Adipocyte (in vitro differentiated cells): ENCODE measurements around the gene GJA3.

Experiments used
- DNase-seq: peaks from one replicate; pipeline ENCODE4 v3.0.0-alpha.2; 2015; ENCODE audit warnings: low read depth
- H3K27me3 ChIP-seq: replicated peaks from 2 replicates; pipeline ENCODE4 v1.7.0; 2013; ENCODE audit warnings: mild to moderate bottlenecking, low read length, moderate library complexity; ENCODE audit not compliant: control insufficient read depth, insufficient read depth
- H3K36me3 ChIP-seq: 2 replicates; pipeline ENCODE4 v1.7.0; 2013; ENCODE audit warnings: low read length, mild to moderate bottlenecking, moderate library complexity; ENCODE audit not compliant: control insufficient read depth, insufficient read depth, severe bottlenecking
- H3K4me1 ChIP-seq: 2 replicates; pipeline ENCODE4 v1.7.0; 2013; ENCODE audit warnings: mild to moderate bottlenecking, low read length, moderate library complexity; ENCODE audit not compliant: control insufficient read depth, insufficient read depth
- H3K4me3 ChIP-seq: 2 replicates; pipeline ENCODE4 v1.7.0; 2013; ENCODE audit warnings: mild to moderate bottlenecking, low read length, moderate library complexity
- H3K9ac ChIP-seq: 2 replicates; pipeline ENCODE4 v1.7.0; 2013; ENCODE audit warnings: mild to moderate bottlenecking, low read length, moderate library complexity
- H3K9me3 ChIP-seq: 2 replicates; pipeline ENCODE4 v1.7.0; 2013; ENCODE audit warnings: mild to moderate bottlenecking, low read length, moderate library complexity; ENCODE audit not compliant: control insufficient read depth

The GJA3 gene

DNA sequence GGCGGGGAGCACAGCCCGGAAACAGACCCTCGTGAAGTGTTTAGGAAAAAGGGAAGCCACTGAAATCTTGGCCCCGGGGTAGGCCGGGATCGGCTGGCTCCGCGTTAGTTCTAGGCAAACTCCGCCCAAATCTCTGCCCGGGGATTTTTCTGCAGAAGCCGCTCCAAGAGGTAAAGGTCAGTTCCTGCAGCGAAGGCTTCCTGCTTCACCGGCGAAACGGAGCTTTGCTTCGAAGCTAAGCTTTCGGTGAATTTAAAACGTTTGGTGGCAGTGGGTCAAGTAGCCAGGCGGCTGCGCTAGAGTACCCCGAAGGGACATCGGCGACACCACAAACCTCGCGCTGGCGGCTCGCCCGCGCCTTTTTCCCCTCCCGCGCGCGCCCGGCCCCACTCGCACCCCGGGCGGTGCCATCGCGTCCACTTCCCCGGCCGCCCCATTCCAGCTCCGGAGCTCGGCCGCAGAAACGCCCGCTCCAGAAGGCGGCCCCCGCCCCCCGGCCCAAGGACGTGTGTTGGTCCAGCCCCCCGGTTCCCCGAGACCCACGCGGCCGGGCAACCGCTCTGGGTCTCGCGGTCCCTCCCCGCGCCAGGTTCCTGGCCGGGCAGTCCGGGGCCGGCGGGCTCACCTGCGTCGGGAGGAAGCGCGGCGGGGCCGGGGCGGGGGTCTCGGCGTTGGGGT is 31.4 kb upstream of the GJA3 start:
- no peaks in the 10 kb centered on the region for H3K9me3 ChIP-seq
- peak overlapping the region; percentile 31 for H3K9ac ChIP-seq
- H3K27me3 ChIP-seq, result peaks cover 26% of the 10 kb centered on the region
- peaks cover 20% of the 10 kb centered on the region for H3K4me1 ChIP-seq
- H3K36me3 ChIP-seq, result no peaks in the 10 kb centered on the region
- DNase-seq, result peak; percentile 28
- H3K4me3 ChIP-seq, result peak overlapping the region; percentile 77

DNA sequence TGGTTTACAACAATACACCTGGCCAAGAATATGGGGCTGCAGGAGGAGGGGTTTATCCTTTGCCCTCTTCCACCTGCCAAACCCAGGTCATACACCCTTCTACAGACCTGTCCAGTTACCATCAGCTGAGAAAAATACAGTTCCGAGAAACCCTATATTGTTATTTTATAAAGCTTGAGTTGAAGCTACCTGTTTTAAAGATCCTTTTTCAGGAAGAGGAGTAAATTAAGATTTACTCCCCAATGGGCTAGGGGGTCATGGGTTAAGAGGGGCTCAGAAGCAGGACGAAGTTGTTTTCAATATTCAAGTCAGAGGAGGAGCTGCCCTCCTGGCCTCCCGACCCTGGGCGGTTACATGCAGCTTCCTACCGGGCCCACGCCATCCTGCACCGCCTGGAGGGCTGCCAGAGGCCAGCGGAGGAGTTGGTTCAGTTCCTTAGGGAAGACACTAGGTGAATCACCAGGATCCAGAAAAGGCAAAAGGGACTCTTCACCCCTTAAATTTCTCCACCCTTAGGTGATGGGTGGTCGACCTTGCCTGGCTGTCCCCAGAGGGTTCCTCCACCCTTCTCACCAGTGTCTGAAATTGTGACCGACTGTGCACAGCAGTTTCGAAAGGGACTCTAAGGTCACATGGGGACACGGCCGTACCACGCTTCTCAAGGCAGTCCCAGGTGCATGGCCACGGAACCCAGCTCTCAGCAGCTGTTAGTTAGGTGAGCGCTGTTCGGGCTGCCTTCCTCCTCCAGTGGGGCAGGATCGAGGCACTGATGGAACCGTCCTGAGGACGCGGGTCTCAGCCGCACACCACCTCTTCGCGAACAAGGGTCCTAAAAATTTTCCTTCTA is 30.7 kb upstream of the GJA3 start:
- H3K27me3 ChIP-seq, result peaks cover 26% of the 10 kb centered on the region
- no peak for DNase-seq
- H3K36me3 ChIP-seq, result no peaks in the 10 kb centered on the region
- peaks cover 17% of the 10 kb centered on the region for H3K4me1 ChIP-seq
- H3K9me3 ChIP-seq, result no peaks in the 10 kb centered on the region
- H3K4me3 ChIP-seq, result peak overlapping the region; percentile 77
- H3K9ac ChIP-seq, result peak overlapping the region; percentile 31

DNA sequence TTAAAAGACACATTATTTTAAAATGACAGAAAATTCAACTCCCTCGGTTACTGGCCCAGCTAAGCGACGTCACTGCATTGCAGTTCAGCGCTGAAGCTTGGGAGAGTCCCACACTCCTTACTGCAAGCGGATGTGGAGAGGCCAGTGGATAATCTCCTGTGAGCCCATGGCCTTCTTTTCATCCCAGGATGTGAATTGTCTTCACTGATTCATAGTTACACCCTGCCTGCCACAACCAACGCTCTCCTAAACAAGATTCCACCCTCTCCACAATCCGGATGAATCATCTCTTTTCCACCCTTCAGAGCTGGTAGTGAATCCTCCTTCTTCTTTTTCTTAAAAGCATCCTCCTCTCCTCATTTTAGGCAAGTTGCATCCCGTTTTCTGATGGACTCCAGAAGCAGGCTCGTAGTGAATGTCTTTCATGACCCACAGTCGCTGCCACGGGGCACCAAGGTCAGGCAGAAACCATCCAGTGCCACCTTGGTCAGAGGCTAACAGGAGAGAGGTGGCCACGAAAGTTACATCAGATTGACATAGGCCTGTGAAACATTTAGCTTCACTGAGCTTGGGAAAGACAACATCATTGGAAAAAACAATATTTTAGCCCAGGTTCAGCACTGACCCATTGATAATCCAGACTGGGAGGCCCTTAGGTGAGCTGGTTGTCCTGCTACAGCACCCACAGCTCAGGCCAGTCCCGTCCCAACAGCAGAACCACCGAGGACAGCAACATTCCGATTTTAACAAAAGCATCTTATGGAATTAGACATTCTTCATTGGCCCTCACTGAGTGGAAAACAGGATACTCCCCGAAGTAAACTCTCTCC is 29.8 kb upstream of the GJA3 start:
- DNase-seq, result peak; percentile 16
- Histone ChIP-seq H3K4me3 (no peak overlapping the region), H3K9ac (no peak overlapping the region), H3K36me3 (no peaks in the 10 kb centered on the region), H3K9me3 (no peaks in the 10 kb centered on the region), H3K4me1 (peaks cover 17% of the 10 kb centered on the region), H3K27me3 (peaks cover 26% of the 10 kb centered on the region)

DNA sequence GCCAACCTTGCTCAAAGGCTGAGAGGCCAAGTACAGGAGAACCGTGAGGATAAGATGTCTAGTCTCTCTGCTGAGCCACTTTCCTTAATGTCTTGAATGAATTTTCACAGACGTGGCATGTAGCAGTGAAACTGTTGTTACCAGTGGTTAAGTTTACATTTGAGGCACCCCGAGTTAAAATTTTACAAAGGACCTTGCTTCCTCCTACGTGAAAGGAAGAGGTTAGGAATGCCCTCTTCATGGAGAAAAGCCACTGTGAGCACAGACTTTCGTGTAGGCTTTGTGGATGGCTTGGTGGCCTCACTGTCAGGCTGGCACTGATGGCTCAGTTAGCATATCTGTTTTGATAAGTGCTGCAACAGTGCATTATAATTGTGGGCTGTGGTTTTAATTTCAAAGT is 29.2 kb upstream of the GJA3 start:
- H3K4me1 ChIP-seq, result peaks cover 17% of the 10 kb centered on the region
- peaks cover 20% of the 10 kb centered on the region for H3K27me3 ChIP-seq
- H3K9ac ChIP-seq, result no peak overlapping the region
- H3K36me3 ChIP-seq, result no peaks in the 10 kb centered on the region
- H3K9me3 ChIP-seq, result no peaks in the 10 kb centered on the region
- no peak overlapping the region for H3K4me3 ChIP-seq
- no peak for DNase-seq

DNA sequence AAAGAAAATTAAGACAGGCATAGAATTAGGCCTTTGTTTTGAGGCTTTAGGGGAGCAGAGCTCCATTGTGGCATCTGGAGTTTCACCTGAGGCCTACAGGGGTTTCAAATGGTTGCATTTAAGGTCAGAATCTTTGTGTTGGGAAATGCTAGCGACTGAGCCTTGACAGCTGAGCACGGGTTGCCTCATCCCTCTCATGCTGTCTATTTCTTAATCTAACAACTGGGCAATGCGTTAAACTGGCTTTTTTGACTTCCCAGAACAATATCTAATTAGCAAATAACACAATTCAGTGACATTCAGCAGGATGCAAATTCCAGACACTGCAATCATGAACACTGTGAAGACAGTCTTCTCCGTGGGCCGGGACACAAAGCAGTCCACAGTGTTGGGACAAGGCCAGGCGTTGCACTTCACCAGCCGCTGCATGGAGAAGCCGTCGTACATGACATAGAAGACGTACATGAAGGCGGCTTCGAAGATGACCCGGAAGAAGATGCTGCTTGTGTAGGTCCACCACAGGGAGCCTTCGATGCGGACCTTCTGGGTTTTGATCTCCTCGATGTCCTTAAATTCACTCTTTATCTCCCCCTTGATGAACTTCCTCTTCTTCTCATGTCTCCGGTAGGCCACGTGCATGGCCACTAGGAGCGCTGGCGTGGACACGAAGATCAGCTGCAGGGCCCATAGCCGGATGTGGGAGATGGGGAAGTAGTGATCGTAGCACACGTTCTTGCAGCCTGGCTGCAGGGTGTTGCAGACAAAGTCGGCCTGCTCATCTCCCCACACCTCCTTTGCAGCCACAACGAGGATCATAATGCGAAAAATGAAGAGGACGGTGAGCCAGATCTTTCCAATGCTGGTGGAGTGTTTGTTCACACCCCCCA is 28.1 kb upstream of the GJA3 start:
- Histone ChIP-seq H3K4me1 (peaks cover 16% of the 10 kb centered on the region), H3K4me3 (no peak overlapping the region), H3K27me3 (peaks cover 8% of the 10 kb centered on the region), H3K36me3 (no peaks in the 10 kb centered on the region), H3K9me3 (no peaks in the 10 kb centered on the region), H3K9ac (no peak overlapping the region)
- DNase-seq, result no peak

DNA sequence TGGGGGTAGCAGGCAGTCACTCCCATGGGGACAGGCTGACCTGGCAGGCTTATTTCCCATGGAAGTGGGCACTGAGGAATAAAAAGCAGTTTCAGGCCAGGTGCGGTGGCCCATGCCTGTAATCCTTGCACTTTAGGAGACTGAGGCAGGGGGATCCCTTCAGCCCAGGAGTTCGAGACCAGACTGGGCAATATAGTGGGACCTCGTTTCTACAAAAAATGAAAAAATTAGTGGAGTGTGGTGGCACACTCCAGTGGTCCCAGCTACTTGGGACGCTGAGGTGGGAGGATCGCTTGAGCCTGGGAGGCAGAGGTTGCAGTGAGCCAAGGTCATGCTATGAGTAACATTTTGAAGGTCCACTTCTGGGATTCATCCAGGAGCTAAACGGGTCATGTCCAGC is 25.9 kb upstream of the GJA3 start:
- H3K4me3 ChIP-seq, result no peak overlapping the region
- H3K36me3 ChIP-seq, result no peaks in the 10 kb centered on the region
- peaks cover 3% of the 10 kb centered on the region for H3K4me1 ChIP-seq
- H3K9me3 ChIP-seq, result no peaks in the 10 kb centered on the region
- H3K9ac ChIP-seq, result no peak overlapping the region
- H3K27me3 ChIP-seq, result no peaks in the 10 kb centered on the region
- DNase-seq, result no peak

DNA sequence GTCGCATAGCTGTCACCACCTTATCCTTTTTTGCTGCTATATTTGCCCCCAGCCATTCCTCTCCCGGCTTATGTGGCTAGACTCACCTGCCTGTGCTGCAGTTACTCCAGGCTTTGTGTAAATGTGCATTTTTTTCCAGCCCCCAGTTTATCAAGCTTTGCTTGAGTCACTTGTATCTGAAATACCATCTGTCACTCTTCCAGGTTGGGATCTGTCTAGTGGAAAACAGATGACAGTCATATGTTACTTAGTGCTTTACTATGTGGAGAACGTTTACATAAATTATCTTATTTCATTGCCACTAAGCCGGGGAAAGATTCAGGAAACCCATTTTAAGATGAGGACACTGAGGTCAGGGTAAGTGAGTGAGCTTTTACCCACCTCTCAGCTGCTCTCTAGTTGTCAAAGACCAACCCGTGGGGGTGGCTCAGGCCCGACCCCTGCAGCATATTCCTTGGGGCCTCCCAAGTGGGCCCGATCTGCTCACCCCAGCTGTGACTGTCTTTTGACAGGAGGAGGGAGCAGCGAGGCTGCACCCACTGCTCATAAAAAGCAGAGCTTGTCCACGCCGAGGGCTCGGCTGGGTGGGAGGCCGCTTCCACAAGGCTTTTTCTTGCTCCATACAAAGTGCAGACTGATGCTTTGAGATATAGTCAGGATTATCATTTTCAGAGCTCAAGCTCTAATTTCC is 24.7 kb upstream of the GJA3 start:
- H3K9ac ChIP-seq, result no peak overlapping the region
- no peaks in the 10 kb centered on the region for H3K27me3 ChIP-seq
- H3K4me3 ChIP-seq, result no peak overlapping the region
- no peaks in the 10 kb centered on the region for H3K36me3 ChIP-seq
- no peaks in the 10 kb centered on the region for H3K4me1 ChIP-seq
- H3K9me3 ChIP-seq, result no peaks in the 10 kb centered on the region
- DNase-seq, result no peak

DNA sequence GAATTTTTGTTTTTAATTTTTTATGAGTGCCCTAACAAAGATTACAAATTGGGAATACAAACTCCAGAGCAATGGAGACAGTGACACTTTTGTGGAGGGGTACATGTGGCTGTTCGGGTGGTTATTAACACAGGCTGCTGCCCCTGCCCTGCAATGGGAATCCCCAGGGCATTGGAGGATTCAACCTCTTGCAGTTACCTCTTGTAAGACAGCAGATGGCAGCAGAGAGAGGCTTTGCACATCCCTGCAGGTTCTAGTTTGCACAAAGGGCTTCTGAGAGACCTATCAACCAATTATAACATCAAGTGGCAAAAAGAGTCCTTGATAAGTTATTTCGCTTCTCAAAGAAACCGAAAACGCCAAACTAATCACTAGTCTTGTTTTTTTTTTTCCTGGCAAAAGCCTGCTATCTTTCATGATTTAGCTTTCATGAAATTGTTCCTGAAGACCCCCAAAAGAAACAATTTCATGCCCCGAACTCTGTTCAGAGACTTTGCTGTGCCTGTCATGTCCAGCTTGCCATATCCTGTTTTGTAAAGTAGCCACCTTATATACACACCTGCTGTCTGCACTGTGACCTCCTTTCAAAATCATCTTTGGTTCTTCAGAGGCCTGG is 21.5 kb upstream of the GJA3 start:
- no peak overlapping the region for H3K9ac ChIP-seq
- no peaks in the 10 kb centered on the region for H3K36me3 ChIP-seq
- H3K9me3 ChIP-seq, result no peaks in the 10 kb centered on the region
- H3K27me3 ChIP-seq, result peaks cover 21% of the 10 kb centered on the region
- peaks cover 3% of the 10 kb centered on the region for H3K4me1 ChIP-seq
- DNase-seq, result peak; percentile 89
- no peak overlapping the region for H3K4me3 ChIP-seq

DNA sequence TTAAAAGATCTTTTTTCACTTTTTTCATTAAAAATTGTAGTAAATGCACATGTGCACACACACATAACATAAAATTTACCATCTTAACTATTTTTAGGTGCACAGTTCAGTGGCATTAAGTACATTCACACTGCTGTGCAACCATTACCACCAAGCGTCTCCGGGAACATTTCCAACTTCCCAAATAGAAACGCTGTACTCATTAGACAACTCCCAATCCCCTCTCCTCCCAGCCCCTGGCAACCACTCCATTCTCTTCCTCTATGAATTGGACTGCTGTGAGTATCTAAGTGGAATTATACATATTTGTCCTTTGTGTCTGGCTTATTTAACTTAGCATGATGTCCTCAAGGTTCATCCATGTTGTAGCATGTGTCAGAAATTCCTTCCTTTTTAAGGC is 20.3 kb upstream of the GJA3 start:
- peaks cover 22% of the 10 kb centered on the region for H3K27me3 ChIP-seq
- H3K4me3 ChIP-seq, result no peak overlapping the region
- peaks cover 5% of the 10 kb centered on the region for H3K4me1 ChIP-seq
- no peak overlapping the region for H3K9ac ChIP-seq
- no peaks in the 10 kb centered on the region for H3K36me3 ChIP-seq
- DNase-seq, result no peak
- H3K9me3 ChIP-seq, result no peaks in the 10 kb centered on the region

DNA sequence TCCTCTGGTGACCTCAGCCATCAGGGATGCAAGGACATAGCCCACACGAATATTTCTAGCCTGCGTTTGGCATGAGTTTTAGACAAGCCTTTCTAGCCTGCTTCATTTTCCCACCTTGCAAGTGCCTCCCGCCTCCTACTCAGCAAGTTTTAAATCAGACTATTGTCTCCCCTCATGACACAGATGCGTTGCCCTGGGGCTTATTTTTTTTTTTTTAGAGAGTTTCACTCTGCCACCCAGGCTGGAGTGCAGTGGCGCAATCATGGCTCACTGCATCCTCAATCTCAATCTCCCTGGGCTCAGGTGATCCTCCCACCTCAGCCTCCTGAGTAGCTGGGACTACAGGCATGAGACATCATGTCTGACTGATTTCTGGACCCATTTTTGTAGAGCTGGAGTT is 17.3 kb upstream of the GJA3 start:
- DNase-seq, result no peak
- Histone ChIP-seq H3K9me3 (no peaks in the 10 kb centered on the region), H3K4me1 (peaks cover 29% of the 10 kb centered on the region), H3K9ac (no peak overlapping the region), H3K36me3 (no peaks in the 10 kb centered on the region), H3K4me3 (no peak overlapping the region), H3K27me3 (peaks cover 22% of the 10 kb centered on the region)
